Fibroblast of pulmonary artery (primary cell): ENCODE results near the gene ST6GALNAC3.

Experiments
- DNase-seq: peaks from one replicate; pipeline ENCODE4 v3.0.0-alpha.2; 2010; ENCODE audit warnings: low read depth
- H3K4me3 ChIP-seq: replicated peaks from 2 replicates; pipeline ENCODE4 v1.5.1; 2011; ENCODE audit warnings: low read depth, mild to moderate bottlenecking, control low read depth, low read length, moderate library complexity
- TF ChIP-seq, protein P1 (sequence below): IDR thresholded peaks from 2 replicates; pipeline ENCODE4 v1.5.1; 2011; ENCODE audit warnings: mild to moderate bottlenecking, control low read depth, low read length, inconsistent platforms; ENCODE audit errors: missing control alignments

The ST6GALNAC3 gene

DNA sequence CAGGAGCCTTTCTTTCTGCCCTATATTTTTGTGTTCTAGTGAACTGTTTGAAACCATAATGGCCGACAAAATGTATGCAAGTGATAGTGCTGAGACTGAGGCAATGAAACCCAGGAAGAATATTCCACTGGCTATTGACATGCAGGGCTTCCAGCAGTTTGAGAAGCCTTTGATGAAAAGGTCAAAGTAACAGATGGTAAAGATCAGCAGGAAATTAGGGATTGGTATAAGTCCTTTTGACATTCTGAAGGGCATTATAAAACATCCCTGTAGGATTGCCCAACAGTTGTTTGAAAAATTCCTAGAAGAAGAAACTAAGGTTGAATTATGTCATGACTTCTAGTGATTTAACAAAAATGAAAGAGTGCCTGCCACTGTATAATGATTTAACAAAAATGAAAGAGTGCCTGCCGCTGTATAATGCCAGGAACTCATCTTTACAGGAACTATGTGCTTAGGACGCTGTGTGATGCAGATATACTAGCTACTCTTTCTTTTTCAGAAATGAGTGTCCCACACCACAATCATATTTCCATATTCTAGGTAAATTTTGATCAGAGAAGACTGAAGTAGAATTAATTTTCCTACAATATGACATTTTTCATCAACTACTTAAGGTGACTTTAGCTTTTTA, 508.8 kb downstream of the ST6GALNAC3 start:
- no peak overlapping the region for H3K4me3 ChIP-seq
- DNase-seq = no peak
- TF ChIP-seq, protein P1, sequence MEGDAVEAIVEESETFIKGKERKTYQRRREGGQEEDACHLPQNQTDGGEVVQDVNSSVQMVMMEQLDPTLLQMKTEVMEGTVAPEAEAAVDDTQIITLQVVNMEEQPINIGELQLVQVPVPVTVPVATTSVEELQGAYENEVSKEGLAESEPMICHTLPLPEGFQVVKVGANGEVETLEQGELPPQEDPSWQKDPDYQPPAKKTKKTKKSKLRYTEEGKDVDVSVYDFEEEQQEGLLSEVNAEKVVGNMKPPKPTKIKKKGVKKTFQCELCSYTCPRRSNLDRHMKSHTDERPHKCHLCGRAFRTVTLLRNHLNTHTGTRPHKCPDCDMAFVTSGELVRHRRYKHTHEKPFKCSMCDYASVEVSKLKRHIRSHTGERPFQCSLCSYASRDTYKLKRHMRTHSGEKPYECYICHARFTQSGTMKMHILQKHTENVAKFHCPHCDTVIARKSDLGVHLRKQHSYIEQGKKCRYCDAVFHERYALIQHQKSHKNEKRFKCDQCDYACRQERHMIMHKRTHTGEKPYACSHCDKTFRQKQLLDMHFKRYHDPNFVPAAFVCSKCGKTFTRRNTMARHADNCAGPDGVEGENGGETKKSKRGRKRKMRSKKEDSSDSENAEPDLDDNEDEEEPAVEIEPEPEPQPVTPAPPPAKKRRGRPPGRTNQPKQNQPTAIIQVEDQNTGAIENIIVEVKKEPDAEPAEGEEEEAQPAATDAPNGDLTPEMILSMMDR = no peak

DNA sequence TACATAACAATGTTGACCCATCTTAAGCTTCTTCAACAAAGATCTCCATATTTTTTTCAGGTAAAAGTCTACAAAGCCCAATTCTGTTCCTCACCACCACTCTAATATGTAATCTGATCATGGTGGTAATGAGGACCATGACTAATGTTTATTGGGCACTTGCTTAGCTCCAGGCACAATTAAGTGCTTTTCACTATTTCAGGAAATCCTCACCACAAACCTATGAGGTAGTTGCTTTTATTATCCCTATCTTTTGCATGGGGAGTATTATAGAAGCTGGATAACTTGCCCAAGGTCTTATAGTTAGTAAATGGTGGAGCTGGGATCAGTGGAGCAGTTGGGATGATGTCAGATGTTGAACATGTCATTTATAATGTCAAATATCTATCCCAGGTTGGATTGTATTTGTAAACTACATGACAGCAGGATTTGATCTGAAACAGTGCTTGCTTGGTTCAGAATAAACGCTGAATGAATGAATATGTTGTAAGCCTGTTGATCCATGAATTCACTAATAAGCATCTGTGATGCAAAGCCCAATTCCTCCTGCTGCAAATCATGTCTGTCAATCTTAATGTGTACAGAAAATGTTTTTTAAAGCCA, 509.4 kb downstream of the ST6GALNAC3 start:
- TF ChIP-seq, protein P1 = no peak
- no peak overlapping the region for H3K4me3 ChIP-seq
- DNase-seq = no peak

DNA sequence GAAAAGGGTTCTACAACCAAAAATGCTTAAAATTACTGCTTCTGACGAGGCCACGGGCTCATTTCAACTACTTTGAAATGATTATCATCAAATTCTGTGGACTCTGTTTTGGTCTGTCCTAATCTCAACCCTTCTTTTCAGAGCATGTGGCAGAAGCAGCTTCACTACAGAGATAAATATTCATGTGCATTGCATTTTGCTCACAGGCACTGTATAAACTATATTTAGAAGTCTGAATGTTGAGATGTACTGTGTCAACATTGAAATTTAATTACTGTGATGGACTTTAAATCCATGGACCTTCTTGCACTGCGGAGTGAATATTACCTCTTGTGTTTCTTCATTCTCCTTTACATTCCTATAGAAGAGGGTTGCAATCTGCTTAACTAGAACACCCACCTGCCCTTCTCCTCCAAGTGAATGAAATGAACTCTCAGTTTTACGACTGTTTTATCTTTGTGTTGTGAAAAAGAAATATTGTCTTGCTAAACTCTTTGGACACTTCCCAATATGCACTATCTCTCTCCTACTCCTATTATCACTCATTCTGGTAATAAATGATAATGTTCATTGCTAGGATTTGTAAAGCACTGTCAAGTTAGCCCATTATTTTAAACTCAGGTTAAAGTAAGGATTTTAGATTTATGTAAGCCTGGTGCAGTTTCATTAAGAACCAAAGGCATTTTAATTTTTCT, 511.6 kb downstream of the ST6GALNAC3 start:
- TF ChIP-seq, protein P1 = no peak
- DNase-seq = no peak
- H3K4me3 ChIP-seq = no peak overlapping the region

DNA sequence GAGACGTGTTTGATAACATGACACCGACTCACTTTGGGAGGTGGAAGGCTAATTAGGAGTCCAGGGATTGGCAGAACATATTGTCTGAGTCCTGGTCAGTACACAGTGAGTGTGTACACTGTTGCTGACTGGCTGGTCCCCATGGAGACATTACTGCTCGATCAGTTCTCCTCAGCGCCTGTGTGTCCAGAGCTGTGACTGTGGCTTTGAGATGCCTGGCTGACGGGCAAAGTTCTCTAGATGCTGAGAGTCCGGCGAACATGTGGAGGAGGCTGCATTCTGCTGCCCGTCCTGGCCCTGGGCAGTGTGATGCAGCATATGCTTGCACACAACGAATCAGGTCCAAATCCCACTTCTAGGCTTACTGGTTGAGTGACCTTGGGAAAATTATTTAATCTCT, 512.7 kb downstream of the ST6GALNAC3 start:
- DNase-seq = no peak
- TF ChIP-seq, protein P1 = no peak
- no peak overlapping the region for H3K4me3 ChIP-seq

DNA sequence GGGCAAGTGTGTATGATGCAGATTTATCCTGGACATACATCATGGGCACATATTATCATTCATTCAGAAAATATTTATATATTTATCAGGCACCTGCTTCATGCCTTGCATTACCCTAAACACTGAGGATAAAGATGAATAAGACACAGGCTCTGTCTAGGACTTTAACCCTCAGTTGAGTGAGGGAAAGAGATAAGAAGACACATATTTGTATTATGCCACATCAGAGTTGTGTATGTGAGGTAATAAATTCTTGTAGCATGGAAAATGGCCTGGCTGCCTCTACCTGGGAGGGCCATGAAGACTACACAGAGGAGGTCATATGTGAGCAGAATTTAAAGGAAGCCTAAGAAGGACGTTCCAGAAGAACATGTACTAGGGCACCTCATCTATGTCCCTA, 516.9 kb downstream of the ST6GALNAC3 start:
- no peak for DNase-seq
- TF ChIP-seq, protein P1 = no peak
- no peak overlapping the region for H3K4me3 ChIP-seq

DNA sequence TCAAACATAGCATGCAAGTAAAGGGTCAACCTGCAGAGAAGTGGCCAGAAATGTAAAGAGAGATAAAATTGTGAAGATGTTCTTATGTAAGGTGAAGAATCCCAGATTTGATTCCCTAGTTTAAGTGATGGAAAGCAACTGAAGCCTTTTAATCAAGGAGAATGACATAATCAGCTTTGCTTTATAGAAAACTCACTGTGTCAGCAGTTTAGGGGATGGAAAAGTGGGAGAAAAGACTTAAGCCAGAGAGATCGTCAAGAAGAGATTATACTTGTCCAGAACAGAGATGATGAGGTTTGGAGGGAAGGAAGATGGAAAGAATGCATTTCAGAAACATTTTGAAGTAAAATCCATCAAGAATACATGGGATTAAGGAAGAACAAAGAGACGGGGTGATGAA, 517.4 kb downstream of the ST6GALNAC3 start:
- no peak for DNase-seq
- TF ChIP-seq, protein P1 = no peak
- H3K4me3 ChIP-seq = no peak overlapping the region
